ENCODE measurements around the gene ERAS.
"Not testable (repeated sequence)": the region's sequence is repeated elsewhere in the genome, so short reads cannot be mapped to it uniquely, and the experiment has no call there.

Gene ERAS

DNA sequence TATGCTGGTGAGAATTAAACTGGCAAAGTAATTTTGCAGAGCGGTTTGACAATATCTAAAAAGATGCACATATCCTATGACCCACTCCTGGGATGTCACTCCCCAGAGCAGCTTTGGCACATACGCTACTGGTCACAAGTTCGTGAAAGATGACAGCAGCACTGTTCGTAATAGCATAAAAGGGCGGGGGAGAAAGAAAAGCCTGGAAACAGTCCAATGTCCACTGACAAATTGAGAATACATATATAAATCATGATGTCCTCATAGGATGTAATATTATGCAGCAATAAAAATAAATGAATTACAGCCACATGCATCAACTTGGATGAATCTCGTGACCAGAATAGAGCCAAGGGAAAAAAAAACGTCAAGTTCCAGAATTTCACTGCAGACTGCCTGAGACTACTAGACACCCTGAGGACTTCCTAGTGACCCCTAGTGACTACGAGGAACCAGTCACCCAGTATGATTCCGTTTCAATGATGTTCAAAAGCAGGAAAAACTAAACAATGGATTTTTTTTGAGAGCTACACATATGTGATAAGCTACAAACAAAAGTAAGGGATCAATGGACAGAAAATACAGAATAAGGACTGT lies 7.3 kb downstream of the ERAS start:
- no peak for DNase-seq

GRCh38 chrX:48834383-48834709 lies 8.0 kb downstream of the ERAS start:
- no peak for DNase-seq

GRCh38 chrX:48835524-48836329 lies 9.4 kb downstream of the ERAS start, which contains the start of gene PCSK1N:
Gene PCSK1N (minus strand): TSS chrX:48835610. CDS start chrX:48835532, 78 bp downstream.
- DNase-seq = peak; percentile 62

DNA sequence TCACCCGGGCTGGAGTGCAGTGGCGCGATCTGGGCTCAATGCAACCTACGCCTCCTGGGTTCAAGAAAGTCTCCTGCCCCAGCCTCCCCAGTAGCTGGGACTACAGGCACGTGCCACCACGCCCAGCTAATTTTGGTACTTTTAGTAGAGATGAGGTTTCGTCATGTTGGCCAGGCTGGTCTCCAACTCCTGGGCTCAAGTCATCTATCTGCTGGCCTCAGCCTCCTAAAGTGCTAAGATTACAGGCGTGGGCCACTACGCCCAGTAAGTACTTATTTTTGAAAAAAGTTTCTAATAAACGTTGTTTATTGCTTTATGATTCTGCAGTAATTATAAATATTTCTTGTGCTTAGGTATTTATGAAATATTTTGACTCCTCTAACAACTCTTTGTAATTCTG lies 13.4 kb downstream of the ERAS start:
- no peak for DNase-seq

GRCh38 chrX:48848847-48849246 lies 22.5 kb downstream of the ERAS start:
- DNase-seq = no peak

- DNase-seq = no peak
Measured at GRCh38 chrX:48852857-48853256, 26.5 kb downstream of the ERAS start.

DNA sequence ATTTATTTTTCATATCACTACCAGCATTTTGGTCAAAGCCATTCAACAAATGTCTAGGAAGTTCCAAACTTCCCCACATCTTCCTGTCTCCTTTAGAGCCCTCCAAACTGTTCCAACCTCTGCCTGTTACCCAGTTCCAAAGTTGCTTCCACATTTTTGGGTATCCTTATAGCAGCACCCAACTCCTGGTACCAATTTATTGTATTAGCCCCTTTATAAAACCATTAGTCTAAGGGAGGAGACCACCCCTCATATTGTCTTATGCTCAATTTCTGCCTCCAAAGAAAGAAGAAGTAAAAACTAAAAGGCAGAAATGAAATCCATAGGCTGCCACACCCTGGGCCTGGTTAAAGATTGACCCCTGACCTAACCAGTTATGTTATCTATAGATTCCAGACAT lies 27.2 kb downstream of the ERAS start:
- not testable (repeated sequence) for DNase-seq

DNA sequence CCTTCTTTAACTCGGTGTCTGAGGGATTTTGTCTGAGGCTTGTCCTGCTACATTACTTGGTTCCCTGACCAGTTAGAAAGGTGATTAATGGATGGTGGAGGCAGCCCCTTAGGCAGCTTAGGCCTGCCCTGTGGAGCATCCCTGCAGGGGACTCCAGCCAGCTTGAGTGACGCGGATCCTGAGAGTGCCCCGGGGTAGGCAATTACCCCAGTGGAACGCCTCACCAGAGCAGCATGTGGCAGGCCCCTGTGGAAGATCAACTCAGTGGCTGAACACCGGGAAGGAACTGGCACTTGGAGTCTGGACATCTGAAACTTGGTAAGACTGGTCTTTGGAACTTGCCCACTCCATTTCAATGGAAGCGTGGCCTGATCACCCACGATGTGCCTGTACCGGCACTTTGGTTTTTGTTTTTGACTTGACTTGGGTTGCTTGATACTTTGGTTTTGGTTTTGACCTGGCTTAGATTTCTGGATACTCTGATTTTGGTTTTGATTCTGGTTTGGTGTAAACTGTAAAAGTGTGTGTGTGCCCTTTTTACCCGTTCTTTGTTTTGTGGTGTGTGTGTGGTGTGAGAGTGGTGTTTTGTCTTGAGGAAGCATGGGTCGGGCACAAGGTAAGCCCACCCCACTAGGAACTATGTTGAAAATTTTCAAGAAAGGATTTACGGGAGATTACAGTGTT lies 27.9 kb downstream of the ERAS start:
- DNase-seq = not testable (repeated sequence)

DNA sequence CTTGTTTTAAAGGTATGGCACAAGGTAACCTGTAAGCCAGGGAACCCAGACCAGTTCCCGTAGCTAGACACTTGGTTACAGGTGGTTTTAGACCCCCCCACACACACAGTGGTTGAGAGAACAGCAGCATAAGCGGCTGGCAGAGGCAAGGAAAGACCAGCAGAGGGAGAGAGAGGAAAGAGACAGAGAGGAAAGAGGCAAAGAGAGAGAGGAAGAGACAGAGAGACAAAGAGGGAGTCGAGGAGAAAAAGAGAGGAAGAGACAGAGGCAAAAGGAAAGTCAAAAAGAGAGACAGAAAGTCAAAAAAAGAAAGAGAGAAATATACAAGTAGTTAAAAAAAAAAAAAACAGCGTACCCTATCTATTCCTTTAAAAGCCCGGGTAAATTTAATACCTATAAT lies 28.6 kb downstream of the ERAS start:
- DNase-seq = no peak

DNA sequence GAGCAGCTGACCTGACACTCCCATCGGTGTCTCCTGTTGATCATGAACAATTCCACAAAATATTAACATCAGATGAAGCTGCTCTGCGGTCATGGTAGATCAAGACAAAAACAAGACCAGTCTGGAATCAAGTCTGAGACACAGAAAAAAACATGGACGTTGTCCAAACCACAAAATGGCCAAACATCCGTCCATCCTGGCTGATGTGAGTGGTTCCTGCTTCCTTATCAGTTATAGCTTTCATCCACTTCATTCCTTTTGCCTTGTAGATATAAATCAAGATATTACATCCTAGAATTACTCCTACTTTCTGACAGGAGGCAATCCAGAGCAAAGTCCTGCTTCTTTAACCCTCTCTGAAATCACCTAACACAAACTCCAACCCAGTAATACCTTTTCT lies 37.9 kb downstream of the ERAS start:
- DNase-seq = no peak

DNA sequence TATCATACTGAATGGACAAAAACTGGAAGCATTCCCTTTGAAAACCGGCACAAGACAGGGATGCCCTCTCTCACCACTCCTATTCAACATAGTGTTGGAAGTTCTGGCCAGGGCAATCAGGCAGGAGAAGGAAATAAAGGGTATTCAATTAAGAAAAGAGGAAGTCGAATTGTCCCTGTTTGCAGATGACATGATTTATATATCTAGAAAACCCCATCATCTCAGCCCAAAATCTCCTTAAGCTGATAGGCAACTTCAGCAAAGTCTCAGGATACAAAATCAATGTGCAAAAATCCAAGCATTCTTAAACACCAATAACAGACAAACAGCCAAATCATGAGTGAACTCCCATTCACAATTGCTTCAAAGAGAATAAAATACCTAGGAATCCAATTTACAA lies 45.7 kb downstream of the ERAS start:
- DNase-seq = not testable (repeated sequence)

DNA sequence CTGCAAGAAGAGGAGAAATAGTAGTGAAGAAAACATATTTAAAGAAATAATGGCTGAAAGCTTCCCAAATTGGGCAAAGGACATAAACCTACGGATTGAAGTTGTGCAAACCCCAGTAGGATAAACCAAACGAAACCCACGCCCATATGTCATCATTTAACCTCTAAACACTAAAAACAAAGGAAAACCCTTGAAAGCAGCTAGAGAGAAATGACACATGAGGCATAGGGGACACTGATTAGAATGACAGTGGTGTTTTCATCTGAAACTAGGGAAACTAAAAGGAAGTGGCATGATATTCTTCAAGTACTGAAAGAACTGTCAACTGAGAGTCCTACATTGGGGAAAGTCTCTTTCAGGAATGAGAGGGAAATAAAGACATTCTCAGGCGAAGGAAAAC lies 50.6 kb downstream of the ERAS start:
- not testable (repeated sequence) for DNase-seq
